Activated T-helper 9 cell treated with anti-CD3 and anti-CD28 coated beads, Interleukin-2, amount 50 U/mL, for 16 hours (primary cell): ENCODE results near the gene TOM1L2.

Experiments used
- DNase-seq: peaks from one replicate; pipeline ENCODE4 v3.0.0-alpha.2; 2020; ENCODE audit warnings: low read depth

The TOM1L2 gene

DNA sequence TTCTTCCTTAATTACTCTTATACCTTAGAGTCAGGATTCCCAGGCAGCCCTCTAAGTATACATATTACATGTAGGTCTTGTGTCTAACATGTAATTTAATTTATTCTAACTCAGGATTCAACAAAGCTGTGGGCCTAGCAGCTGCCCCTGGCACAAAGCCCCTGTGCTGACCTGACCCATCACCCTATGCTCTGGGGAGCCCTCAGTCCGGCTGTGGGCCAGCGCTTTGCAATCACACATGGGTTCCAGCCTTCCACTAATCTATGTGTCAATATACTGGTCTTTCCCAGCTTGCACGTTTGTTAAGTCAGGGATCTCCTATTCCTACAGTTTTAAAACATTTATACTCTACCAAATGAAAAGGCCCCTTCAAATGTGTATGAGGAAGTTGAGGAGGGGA, 72.7 kb downstream of the TOM1L2 start:
- DNase-seq, result no peak

DNA sequence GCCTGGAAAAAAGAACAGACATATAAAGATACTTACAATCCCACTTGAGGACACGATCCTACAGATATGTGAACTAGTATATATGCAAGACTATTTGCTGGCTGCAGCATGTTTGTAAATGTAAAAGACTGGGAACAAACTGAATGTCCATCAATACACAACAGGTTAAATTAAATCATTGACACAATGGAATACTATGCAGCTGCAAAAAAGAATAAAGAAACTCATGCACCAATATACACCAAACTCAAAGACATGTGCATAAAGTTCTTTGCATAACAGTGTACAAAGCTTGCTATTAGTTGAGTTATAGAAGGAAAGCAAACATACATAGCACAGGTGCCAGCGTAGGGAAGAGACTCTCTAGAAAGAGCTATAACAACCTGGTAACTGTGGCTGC, 73.5 kb downstream of the TOM1L2 start:
- DNase-seq, result no peak

DNA sequence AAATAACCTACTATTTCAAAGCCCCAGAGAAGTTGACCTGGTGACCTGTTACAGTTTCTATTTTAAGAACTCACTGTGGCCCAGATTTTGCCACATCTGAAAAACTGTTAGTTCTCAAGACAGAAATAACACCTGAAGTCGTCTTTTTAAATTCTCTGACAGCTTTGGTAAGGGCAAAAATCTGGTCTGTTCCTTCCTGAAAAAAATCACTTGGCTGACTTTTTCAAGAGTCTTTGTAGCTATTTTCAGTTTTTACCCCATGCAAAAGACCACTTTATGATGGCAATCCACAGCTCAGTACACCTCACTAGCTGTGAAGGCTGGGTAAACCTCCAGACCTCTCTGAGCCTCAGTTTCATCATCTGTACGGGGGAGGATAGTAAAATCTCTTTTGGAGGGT, 74.8 kb downstream of the TOM1L2 start:
- no peak for DNase-seq

DNA sequence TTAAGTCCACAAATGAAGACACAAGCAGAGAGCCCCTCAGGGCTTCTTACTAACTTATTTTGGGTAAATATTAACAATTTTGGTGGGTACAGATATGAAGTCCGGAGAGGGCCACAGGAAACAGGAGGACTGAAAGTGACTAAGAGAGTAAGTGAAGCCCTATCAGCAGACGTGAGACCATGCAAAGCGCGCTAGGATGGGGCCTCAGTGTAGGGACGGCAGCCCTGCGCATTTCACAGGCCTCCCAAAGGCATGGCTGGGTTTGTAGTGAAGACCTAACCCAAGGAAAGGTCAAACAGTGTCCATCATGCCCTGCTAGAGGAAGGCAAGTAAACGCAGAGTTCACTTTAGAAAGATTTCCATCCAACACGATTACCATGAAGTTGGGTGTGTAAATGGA, 75.5 kb downstream of the TOM1L2 start:
- DNase-seq, result no peak

DNA sequence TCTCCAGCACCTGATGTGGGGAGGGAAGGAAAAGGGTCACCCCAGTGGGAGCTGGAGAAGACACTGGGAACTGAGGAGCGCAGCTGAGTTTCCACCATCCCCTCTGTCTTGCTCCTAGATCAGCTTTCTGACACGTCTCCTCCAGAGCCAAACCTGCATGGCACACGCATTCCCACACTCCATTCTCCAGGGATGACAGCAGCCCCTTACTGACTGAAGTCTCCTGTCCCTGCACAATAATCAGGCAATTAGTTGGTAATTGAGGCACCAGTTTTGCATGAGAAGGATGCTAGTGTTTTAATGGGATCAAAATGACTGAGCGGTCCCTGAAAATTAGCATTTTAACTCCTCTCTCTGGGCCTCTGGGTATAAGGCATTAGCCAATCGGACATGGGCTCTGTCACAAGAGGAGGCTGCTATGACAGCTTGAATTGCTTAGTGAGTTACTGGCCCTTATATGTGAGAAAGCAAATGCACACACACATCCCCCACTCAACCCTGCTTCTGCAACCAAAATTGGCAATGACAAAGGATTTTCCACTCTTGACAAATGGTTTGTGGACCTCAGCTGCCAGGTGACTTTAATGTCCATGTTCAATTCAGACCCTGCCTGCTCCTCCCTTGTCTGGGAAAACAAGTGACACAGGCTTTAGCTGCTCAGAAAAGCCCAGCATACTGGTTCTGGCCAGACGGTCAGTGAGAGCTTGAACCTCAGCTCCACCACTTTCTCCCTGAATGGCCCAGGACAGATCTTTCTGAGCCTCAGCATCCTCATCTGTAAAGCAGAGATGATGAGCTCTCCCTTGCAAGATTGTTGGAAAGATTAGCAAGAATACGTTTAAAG, 78.2 kb downstream of the TOM1L2 start:
- no peak for DNase-seq

DNA sequence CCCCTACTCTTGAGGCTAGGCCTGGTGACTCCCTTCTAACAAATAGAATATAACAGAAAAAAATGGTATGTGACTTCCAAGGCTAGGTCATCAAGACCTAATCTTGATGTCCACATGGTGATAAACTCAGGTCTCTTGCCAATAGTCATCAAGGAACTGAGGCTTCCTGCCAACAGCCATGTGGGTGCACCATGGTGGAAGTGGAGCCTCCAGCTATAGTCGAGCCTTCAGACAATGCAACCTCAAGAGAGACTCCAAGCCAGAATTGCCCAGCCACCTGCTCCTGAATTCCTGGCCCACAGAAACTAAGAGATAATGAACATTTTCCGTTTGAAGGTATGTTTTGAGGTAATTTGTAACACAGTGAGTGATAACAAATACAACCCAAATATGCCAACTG, 79.5 kb downstream of the TOM1L2 start:
- no peak for DNase-seq

DNA sequence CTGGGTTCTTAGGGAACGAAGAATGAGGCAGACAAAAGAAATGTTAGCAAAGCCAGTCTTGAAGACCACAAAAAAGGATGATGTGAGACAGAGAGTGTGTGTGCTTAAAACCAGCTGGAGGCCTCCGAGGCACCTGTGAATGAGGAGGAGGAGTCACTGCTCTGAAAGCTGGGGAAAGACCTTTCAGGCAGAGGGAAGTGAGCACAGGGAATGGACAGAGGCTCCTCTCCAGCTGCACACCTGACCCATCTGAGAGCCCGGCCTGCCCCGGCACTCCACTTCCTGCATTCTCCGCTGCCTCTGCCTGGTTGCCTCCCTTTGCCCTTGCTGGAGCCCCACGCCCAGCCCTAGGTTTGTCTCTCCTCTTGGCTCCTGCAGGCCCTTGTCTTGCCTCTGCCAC, 80.2 kb downstream of the TOM1L2 start:
- no peak for DNase-seq

DNA sequence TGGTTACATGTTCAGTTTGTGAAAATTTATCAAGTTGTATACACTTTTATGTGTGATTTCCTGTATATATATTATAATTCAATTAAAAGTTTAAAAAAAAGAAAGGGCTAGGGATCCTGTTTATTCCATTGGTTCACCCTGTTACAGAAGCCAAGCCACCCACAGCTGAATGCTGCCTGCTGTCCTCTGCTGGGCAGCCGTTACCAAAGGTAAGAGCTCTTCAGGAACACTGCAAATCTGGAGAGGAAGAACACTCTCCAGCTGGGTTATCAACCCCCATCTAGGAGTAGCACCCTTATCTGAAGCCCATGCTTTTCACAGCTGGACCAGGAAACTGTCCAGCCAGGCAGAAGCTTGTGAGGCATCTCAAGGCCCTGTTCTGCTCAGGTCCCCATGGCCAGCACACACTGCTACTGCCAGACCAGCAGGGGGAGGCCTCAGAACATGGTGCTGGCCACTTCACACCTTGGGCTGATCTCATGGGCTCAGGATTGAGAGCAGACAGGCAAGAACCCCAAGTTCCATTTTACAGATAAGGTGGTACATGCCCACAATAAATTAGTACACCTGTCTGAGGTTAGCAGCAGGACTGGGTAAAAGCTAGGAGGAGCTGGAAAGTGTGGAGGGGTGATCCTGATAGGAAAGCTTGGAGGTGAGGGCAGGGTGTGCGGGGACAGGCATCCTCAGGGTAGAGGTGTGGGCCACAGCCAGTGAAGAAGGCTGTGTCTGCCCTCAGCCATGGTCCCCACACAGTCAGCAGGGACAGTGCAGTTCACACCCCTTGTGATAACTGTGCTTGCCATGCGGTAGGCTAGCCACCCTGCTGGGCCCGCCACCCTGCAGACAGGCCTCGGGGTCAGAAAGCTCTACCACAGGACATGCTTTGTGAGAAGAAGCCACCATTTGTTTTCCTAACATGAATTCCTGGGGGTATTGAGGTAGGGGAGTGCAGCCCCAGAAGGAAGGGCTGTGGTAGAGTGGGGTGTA, 81.1 kb downstream of the TOM1L2 start:
- no peak for DNase-seq

DNA sequence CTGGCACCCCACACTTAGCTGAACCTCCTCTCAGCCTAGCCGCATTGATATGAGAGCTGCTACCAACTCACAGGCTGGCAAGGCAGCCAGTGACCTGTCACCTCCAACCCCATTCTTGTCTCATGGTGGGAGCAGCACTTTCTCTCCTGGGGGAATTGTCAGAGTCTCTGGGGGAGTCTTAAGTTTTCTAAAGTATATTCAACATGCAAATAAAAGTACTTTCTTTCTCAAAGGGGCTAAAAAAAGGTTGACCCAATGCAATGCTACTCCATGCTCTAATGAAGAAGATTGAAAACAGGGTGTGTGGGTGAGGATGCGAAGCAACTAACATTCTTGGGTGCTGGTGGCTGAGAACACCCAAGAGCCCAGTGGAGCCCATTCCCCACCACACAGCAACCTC, 82.3 kb downstream of the TOM1L2 start:
- DNase-seq, result no peak

DNA sequence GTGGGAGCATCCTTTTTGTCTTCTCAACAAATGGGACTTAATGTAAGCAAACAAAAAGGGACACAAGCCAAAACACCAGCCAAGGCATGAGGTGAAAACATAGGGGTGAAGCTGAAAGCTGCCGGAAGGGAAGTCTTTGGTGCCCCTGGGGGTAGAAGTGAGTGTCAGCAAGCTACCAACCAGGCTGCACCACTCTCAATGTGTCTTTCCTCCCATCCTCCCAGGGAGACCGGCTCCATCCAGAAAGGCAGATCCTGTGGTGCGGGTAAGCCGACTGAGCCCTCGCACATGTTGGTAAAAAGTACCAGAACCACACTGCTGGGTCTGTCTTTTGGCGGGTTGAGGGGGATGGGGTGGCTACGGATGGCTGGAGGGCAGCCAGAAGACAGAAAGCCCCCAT, 83.4 kb downstream of the TOM1L2 start:
- no peak for DNase-seq

DNA sequence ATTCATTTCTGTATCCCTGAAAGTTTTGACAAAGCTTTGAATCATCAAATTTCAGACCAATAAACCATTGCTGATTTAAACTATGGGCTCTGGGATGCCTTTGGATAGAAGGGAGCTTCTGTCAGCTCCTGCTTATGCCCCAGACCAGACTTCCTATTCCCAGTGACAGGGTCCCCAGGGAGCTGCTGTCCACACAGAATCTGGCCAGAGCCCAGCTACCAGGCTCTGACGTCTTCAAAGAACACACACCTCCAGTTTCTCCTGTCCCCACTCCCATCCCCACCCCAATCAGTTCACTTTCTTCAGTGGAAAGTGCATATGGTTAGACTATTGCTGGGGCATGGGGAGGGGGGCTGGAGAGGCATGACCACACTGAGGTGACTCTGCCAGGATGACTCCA, 83.8 kb downstream of the TOM1L2 start:
- DNase-seq, result no peak

DNA sequence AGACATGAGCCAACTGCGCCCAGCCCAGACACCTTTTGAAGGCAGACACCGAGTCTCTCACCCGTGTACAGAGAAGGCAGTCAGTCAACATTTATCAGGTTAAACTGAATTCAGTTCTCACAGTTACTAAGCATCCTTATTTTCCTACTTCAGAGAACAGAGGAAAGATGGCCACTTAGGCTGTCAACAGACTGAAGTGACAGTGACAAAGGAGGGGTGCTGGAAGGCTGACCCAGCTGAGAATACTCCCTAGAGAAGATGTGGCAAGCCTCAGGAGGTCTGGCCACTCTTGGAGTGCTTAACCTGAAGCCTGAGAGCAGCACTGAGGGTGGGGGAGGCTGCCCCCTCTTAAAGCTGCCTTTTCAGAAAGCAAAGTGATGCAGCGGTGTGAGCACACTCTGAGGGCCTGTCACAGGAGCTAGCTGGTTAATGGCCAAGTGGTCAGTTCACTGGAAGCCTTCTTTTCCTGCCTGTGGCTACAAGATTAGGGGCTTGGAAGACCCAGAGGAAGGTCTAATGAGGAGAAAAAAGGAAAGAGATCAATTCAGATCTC, 84.4 kb downstream of the TOM1L2 start:
- DNase-seq, result no peak

DNA sequence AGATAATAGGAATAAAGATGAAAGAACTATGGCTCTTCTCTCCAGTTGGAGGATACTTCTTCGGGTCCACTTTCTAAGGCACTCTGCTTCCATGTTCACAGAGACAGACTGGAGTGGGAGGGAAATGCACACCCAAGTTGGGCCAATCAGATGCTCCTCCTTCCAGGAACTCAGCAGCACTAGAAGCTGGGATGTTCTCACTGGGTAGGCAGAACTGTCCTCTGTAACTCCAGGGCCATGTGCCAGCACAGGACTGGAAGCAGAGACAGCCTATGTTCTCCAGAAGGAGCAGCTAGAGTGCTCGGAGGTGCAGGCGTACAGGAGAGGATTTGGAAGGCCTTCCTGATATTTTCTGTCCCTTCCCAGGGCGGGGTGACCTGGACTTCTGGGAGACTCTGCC, 85.5 kb downstream of the TOM1L2 start:
- DNase-seq, result no peak

DNA sequence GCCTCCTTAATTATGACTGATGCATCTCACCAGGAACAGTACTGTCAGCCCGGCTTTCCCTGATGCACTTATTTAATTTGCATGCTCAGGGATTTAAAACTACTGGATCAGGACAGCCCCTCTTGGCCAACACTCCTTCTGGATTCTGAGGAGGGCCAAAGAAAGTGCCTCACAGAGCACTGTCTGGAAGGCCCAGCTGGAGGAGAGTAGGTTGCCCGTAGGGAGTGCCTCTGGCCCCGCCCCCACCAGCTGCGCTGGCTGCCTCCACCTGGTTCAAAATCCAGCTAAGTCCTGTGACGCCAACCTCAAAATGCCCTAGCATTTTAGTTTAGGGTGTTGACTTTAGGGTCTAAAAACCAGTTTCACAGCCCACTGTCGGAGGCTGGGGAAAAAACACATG, 86.0 kb downstream of the TOM1L2 start:
- DNase-seq, result no peak

DNA sequence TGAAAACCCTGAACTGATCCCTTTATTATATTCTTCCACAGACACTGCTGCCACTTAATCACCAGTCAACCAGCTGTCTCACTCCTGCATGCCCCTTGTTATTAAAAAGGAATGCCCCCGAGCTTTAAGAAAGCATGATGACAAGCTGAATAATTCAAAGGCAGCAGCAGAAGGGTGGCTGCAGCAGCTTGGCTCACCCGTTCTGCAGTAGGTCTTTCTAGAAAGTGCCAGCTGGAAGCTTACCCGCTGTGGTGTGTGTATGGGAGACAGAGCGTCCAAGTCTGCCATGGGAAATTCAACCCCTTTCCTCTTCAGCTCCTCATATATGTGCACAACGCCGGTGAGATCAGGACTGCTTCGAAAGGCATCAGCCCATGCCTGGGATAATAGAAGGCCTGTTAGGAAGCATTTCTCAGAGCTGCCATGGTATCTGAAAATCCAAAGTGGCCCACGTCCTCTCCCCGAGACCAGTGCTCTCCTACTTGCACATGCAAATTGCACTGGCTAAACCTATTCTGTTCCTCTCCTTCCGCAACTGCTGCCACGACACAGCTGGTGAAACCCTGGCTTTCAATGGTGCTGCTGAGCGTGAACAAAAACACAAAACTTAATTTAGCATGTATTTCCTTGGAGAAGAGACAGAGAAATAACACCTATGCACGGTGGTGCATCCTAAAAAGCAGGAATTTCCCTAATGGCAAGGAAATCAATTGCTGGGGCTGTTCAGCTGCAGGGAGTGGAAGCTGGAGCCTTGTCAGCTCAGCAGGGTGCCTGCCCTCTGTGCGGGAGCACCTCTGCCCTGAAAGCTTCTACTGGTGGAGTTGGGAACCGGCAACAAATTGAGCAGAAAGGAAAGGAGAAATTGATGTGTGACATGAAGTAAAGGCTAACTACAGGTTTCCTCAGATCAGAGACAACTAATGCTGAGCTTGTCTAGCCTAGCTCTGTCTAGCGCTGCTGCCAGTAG, 87.5 kb downstream of the TOM1L2 start:
- DNase-seq, result no peak

DNA sequence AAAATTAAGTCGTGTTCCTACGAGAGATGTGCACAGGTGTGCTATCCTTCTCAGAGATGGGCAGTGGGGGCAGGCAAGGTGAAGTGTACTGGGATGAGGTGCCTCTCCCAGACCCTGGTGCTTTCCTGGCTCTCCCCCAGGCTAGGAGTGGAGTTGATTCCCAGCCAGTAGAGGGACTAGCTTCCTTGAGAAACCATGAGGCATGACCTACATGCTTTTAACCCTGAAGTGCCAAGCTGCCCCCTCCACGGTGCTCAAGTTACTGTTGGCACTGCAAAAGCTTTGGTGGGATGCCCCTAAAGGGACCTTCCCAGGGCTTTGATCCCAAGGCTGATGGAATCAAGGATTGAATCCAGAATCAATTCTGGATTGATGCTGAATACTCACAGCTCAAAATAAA, 88.4 kb downstream of the TOM1L2 start:
- no peak for DNase-seq

DNA sequence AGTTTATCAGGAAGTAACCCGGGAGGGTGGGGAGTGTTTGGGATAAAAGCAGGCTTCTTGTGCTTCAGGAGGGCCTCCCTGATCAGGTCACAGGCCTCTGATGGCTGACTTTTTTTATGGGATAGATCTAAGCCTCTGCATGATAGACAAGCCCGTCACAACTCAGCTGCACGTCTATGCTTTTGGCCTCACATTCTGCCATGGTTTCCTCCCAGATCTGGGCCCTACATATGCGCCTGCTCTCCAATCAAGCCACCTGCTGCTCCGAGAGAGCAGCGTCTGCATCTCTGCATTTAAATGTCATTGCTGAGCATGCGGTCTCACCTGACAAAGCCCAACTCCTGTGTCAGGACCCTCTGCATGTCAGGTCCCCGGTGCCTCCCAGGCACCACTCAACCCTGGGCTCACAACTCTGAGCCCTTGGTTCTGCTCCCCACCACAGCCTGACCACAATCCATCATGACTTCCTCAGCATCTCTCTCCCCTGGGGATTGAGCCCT, 90.1 kb downstream of the TOM1L2 start:
- DNase-seq, result no peak

DNA sequence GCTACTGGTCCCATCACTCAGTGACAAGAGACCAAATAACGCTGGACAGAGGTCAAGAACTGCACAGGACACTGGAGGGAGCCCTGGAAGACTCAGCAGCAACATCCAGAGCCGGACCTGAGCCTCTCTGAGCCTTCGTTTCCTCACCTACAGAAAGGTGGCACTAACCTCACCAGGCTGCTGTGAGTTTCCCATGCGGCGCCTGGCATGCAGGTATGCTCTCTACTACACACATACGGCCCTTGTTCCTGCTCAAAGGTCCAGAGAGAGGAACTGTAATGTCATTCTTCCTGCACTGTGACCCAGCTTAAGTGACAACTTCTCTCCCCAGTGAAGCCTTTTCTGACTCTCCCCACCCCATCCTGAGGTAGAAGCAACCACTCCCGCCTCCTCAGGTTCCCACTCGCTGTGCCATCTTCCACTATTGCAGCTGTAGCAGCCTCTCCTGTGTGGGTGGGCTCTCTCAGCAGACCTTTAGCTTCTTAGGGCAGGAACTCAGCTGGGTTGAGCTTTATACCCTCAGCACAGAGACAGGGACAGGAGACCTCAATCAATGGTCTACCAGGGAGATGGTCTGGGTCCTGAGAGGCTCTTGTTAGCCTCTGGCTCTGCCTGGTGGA, 91.5 kb downstream of the TOM1L2 start:
- no peak for DNase-seq

DNA sequence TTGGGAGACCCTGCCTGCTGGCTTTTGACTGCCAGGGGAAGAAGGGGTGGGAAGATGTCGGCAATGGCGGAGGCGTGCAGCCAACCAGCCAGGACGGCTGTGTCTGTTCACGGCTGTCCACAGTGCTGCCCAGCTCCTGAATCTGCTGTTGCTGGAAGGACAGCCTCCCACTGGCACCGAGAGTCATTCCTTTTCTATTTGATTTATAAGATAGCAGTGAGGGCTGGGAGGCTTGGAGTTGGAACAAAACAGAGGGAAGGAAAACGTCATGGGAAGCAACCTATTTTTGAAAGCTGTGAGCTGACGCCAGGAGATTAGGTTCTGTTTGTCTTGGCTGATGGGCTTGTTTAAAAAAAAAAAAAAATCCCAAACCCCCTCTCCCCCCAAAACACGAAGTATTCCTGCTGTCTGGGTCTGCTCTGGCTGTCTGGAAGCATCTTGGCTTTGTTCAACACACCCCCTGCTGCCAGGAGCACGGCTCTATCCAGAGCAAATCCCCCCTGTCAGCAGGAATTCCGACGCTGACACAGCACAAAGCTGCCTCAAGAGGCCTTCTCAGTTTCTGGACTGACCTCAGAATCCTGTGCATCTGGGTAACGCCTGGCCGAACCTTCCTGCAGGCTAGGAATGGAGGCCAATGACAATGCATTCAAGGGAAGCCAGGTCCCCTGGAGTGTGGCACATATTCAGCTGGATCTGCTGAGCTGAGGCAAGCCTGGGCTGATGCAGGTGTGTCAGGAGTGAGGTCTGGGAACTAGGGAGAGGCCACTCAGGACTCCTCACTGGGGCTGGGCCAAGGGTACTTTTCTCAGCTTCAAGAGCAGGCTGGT, 94.5 kb downstream of the TOM1L2 start:
- DNase-seq, result no peak

DNA sequence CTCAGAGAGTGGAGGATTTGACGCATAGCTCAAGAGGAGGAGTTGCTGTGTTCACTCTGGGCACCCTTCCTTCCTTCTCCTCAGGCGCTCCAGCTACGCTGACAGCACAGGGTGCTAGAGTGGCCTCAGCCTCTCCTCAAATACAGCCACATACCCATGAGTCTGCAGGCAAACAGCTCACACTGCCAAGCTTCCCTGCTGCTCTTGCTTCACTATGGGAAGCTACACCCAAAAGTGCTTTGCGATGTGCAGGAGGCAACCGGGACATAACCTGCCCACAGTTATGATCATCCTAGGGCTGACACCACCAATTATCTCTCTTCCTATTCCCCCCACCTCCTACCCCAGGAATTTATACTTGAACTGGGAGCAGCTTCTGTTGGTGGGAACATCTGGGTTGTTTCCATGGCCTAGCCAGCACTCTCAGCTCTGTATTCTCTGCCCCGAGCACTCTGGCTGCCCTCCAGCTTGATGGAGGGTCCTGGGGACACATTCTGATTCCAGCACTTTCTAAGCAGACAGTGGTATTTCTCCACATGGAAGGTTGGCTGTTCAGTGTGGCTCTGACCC, 95.2 kb downstream of the TOM1L2 start:
- DNase-seq, result no peak
